ENCODE measurements around the gene MYLK. TPM values are rescaled to one million over a fixed set of nuclear protein-coding genes. Genes with fewer than 3 reads are reported as not detected.

The MYLK gene
- total and polyA plus RNA-seq, 10 of the 15 experiments (the other 5 are each of a cell fraction or from before 2014, with no cell fraction given) = 0.04 to 1.6 (median 0.42) TPM; not detected in 1

GRCh38 chr3:123584284-123584987, 299.7 kb downstream of the MYLK start (continued):
- TF ChIP-seq ELK1 (IDR thresholded peaks at IDR 0.05; ENCODE audit: low read depth, low read length) (no peak), POLR2AphosphoS2 (IDR thresholded peaks at IDR 0.05; ENCODE audit: low read depth, low read length) (no peak), ATF7 (IDR thresholded peaks at IDR 0.05; ENCODE audit: low read depth) (no peak), YBX1 (IDR thresholded peaks at IDR 0.05) (no peak), MYC (IDR thresholded peaks at IDR 0.05; ENCODE audit: insufficient read depth, insufficient read length, insufficient replicate concordance, low read length, severe bottlenecking) (no peak), BCL3 (IDR thresholded peaks at IDR 0.05; ENCODE audit: borderline replicate concordance, insufficient read depth, low read depth, low read length, poor library complexity, severe bottlenecking) (no peak), BMI1 (IDR thresholded peaks at IDR 0.05; ENCODE audit: borderline replicate concordance) (no peak), CTCF (IDR thresholded peaks at IDR 0.05 in 2 of 3, conservative IDR thresholded peaks at IDR 0.05 in 1 of 3; ENCODE audit: control insufficient read depth in 2 of 3, extremely low read depth in 1 of 3, insufficient read depth in 1 of 3, low read depth in 3 of 3, low read length in 3 of 3) (peak in 1 of 3 experiments; percentile 20; a peak in 3 of 6 replicates), SIN3A (IDR thresholded peaks at IDR 0.05; ENCODE audit: low read depth, low read length) (no peak; the same call in 1 of the 2 replicates), ASH2L (IDR thresholded peaks at IDR 0.05; ENCODE audit: borderline replicate concordance, low read depth) (0 out of 2 replicates have a peak, but pooled peaks have one; percentile 62), E2F8 (IDR thresholded peaks at IDR 0.05; ENCODE audit: low read depth, partially characterized antibody) (no peak), SMARCA5 (IDR thresholded peaks at IDR 0.05) (peak; percentile 85; the same call in 1 of the 2 replicates), REST (IDR thresholded peaks at IDR 0.05; ENCODE audit: low read depth, low read length) (no peak), ZNF24 (IDR thresholded peaks at IDR 0.05) (0 out of 2 replicates have a peak, but pooled peaks have one; percentile 43), CHD1 (IDR thresholded peaks at IDR 0.05; ENCODE audit: low read depth, low read length) (no peak), TAF1 (IDR thresholded peaks at IDR 0.05; ENCODE audit: borderline replicate concordance, low read depth, low read length) (no peak), NR2F1 (conservative IDR thresholded peaks at IDR 0.05) (peak; percentile 45)
